Measurements from ENCODE around the gene RAD51B. TPM values are rescaled to one million over a fixed set of nuclear protein-coding genes. Genes with fewer than 3 reads are reported as not detected.
A peak's percentile ranks its signal among the peaks of the same experiment; 100 is the strongest.

The RAD51B gene
- total RNA-seq, 1 experiment from 2014 or later = 20.0 TPM

DNA sequence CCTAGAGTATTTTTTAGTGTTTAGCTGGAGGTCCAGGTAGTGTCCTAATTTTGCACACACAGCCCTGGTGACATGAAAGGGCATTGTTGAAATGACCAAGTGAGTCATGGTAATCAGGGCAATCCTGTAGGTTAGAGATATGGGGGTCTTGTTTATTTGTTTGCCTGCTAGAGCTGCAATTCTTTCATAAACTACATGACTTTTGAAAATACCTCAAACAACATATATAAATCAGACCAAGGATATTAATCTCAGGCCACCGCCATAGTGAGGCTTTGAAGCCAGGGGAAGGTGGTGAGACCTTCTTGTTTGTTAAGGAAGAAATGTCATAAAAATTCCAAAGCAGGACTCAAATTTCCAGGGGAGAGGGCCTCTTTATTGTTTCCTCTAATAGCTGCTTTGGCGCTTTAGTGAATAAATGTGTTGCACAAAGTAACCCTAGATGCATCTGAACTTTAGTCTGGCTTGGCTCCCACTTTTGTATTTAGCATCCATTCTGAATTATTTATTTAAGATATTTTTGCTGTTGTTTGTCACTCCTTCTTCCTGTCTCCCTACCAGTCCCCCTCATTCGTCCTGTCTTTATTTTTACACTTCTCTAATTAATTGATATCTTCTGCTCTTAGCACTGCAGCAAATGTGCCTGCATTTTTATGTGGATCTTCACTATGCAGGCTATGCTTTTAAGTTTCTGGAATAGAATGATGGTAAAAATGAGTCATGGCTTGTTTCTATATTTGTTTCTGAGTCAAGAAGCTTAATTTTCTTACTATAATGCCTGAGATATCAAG, 430.3 kb downstream of the RAD51B start:
- Histone ChIP-seq H3K4me1 (ENCODE audit: control insufficient read depth in 1 of 2, insufficient read depth in 2 of 2, low read length in 2 of 2) (peaks cover 71 to 89% of the 10 kb centered on the region in 2 experiments), H3K27me3 (ENCODE audit: insufficient read depth, low read length) (no peaks in the 10 kb centered on the region), H3K9me3 (ENCODE audit: control insufficient read depth in 1 of 2, insufficient read depth in 1 of 2, low read depth in 1 of 2, low read length in 2 of 2) (no peaks in the 10 kb centered on the region), H3K27ac (ENCODE audit: low read depth, low read length) (peak overlapping the region; percentile 100), H3K4me3 (replicated peaks in 1 of 2; ENCODE audit: low read depth in 1 of 2, low read length in 2 of 2) (peak overlapping the region in 1 of 2 experiments; percentile 17; a peak in 2 of 4 replicates), H3K36me3 (ENCODE audit: control insufficient read depth in 1 of 2, insufficient read depth in 2 of 2, low read length in 2 of 2) (no peaks in the 10 kb centered on the region), H3K79me2 (ENCODE audit: insufficient read depth, low read length) (no peaks in the 10 kb centered on the region), H3K4me2 (ENCODE audit: low read length) (peak overlapping the region; percentile 61), H3K9ac (ENCODE audit: low read length) (peak overlapping the region; percentile 22), H3K9me2 (ENCODE audit: insufficient read depth) (no peaks in the 10 kb centered on the region), H4K20me1 (ENCODE audit: insufficient read depth) (no peaks in the 10 kb centered on the region), H2AFZ (ENCODE audit: low read depth, low read length, poor library complexity, severe bottlenecking) (no peak overlapping the region)
- DNase-seq (ENCODE audit: low read depth, low spot score) = peak; percentile 74
- ATAC-seq = peak; percentile 72
- CTCF ChIA-PET = interaction anchor here (1.0 to 4.6 kb wide), 15 partner anchors 114 to 594 kb away, joined by 3 to 48 read pairs (median 5); no protein-coding TSS in a partner anchor
- no TSS peak for BruUV-seq (replicated peaks)
- RAD21 ChIA-PET (ENCODE audit: low non-redundant PET in 1 of 2, low total read pairs in 2 of 2, uncharacterized antibody in 2 of 2, unreplicated experiment in 2 of 2) = interaction anchor here (1.0 to 3.4 kb wide), 10 partner anchors 326 to 594 kb away, joined by 3 to 14 read pairs (median 4); no protein-coding TSS in a partner anchor
- intact Hi-C loops (cut with micrococcal nuclease) = loop anchor here (1.0 to 10.0 kb wide), 9 partner anchors 108 to 575 kb away; no protein-coding TSS in a partner anchor
- POLR2A ChIA-PET = interaction anchor here (0.6 to 6.1 kb wide), 9 partner anchors 56 to 569 kb away, joined by 3 to 45 read pairs (median 5); partner anchors contain the start of gene ZFP36L1
- TF ChIP-seq SRF (IDR thresholded peaks at IDR 0.05; ENCODE audit: low read depth) (0 out of 2 replicates have a peak, but pooled peaks have one; percentile 38), FOSL1 (IDR thresholded peaks at IDR 0.05; ENCODE audit: low read depth) (peak; percentile 85), REST (IDR thresholded peaks at IDR 0.05; ENCODE audit: low read depth) (no peak), EGR1 (IDR thresholded peaks at IDR 0.05; ENCODE audit: low read depth) (no peak), CEBPB (IDR thresholded peaks at IDR 0.05; ENCODE audit: low read depth) (peak; percentile 56; the same call in 1 of the 2 replicates), ELF1 (IDR thresholded peaks at IDR 0.05; ENCODE audit: borderline replicate concordance, low read depth) (no peak), RAD21 (IDR thresholded peaks at IDR 0.05; ENCODE audit: low read depth) (peak; percentile 5), EZH2 (IDR thresholded peaks at IDR 0.05) (no peak), ZNF274 (IDR thresholded peaks at IDR 0.05; ENCODE audit: low read depth, low read length) (no peak), EZH2phosphoT487 (IDR thresholded peaks at IDR 0.05; ENCODE audit: borderline replicate concordance) (no peak), CBX3 (IDR thresholded peaks at IDR 0.05; ENCODE audit: low read depth) (peak; percentile 71; the same call in 1 of the 2 replicates), ZFX (IDR thresholded peaks at IDR 0.05) (no peak), POLR2A (IDR thresholded peaks at IDR 0.05; ENCODE audit: borderline replicate concordance, extremely low read depth, insufficient read depth, insufficient read length) (no peak), TCF7L2 (IDR thresholded peaks at IDR 0.05; ENCODE audit: borderline replicate concordance, extremely low read depth, insufficient read depth, insufficient read length) (peak; percentile 89), SP1 (IDR thresholded peaks at IDR 0.05; ENCODE audit: low read depth) (peak; percentile 85), JUND (IDR thresholded peaks at IDR 0.05) (peak; percentile 82), ATF3 (IDR thresholded peaks at IDR 0.05) (0 out of 2 replicates have a peak, but pooled peaks have one; percentile 62), CTCF (IDR thresholded peaks at IDR 0.05 in 2 of 3, conservative IDR thresholded peaks at IDR 0.05 in 1 of 3; ENCODE audit: borderline replicate concordance in 1 of 3, insufficient read depth in 1 of 3, low read depth in 2 of 3, low read length in 2 of 3) (no peak)
- TF ChIP-seq, protein P1, sequence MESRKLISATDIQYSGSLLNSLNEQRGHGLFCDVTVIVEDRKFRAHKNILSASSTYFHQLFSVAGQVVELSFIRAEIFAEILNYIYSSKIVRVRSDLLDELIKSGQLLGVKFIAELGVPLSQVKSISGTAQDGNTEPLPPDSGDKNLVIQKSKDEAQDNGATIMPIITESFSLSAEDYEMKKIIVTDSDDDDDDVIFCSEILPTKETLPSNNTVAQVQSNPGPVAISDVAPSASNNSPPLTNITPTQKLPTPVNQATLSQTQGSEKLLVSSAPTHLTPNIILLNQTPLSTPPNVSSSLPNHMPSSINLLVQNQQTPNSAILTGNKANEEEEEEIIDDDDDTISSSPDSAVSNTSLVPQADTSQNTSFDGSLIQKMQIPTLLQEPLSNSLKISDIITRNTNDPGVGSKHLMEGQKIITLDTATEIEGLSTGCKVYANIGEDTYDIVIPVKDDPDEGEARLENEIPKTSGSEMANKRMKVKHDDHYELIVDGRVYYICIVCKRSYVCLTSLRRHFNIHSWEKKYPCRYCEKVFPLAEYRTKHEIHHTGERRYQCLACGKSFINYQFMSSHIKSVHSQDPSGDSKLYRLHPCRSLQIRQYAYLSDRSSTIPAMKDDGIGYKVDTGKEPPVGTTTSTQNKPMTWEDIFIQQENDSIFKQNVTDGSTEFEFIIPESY (IDR thresholded peaks at IDR 0.05; ENCODE audit: extremely low read depth, insufficient replicate concordance, low read length) = no peak

All from HCT116 (cell line).